Psoas muscle (tissue), 8 donors: ENCODE results near the gene CFAP65. TPM values are rescaled to one million over a fixed set of nuclear protein-coding genes. Genes with fewer than 3 reads are reported as not detected.

Source experiments
- ATAC-seq, 4 donors: fragments of 200-7000 bp; cut with Tn5 transposase; one replicate each; pipeline ENCODE4 v1.9.1; 2020; ENCODE audit warnings: moderate library complexity in 3 of 4, mild to moderate bottlenecking in 2 of 4
- DNase-seq, 2 donors: peaks; one replicate each; pipeline ENCODE4 v3.0.0-alpha.2; 2020
- H3K27ac ChIP-seq: fragments of 200-600 bp; one replicate; pipeline ENCODE4 v1.8.0; 2022
- H3K27me3 ChIP-seq, 3 donors: fragments of 200-600 bp in 1 of 3; one replicate each; pipeline versions ENCODE4 v1.6.1 to v1.8.0; 2013 to 2022; ENCODE audit warnings: low read length in 2 of 3, mild to moderate bottlenecking in 2 of 3, moderate library complexity in 1 of 3; ENCODE audit not compliant: insufficient read depth in 3 of 3
- H3K36me3 ChIP-seq, 2 donors: fragments of 200-600 bp in 1 of 2; one replicate each; pipeline versions ENCODE4 v1.6.1 to v1.8.0; 2013 to 2022; ENCODE audit warnings: low read depth in 1 of 2, mild to moderate bottlenecking in 1 of 2, moderate library complexity in 1 of 2; ENCODE audit not compliant: insufficient read depth in 1 of 2
- H3K4me1 ChIP-seq: fragments of 200-600 bp; one replicate; pipeline ENCODE4 v1.8.0; 2022
- H3K4me3 ChIP-seq: fragments of 200-600 bp; one replicate; pipeline ENCODE4 v1.8.0; 2022; ENCODE audit warnings: mild to moderate bottlenecking
- H3K9me3 ChIP-seq: fragments of 200-600 bp; one replicate; pipeline ENCODE4 v1.8.0; 2022
- WGBS, 3 donors: extraction: QIAGEN DNeasy Blood & Tissue Kit; methylation state at CpG; one replicate each; pipeline versions ENCODE4 v1.1.6 to v1.1.7; 2013; 5-methylcytosine and 5-hydroxymethylcytosine counted together
- intact Hi-C, 2 donors: fragments of 100-400 bp; cut with DNase I; formaldehyde crosslinking; loops; one replicate each; pipeline versions ENCODE4 v1.11.0 to v1.14.2; 2022
- polyA plus RNA-seq, 3 donors: library from polyadenylated mRNA; stranded (reverse); fragments of 200-250 nt; gene quantifications; one replicate each; pipeline ENCODE4 v1.2.3, GENCODE V29; 2013
- total RNA-seq, 4 donors: library from RNA; stranded (reverse); fragmentation: NEBNext Ultra II Directional in 2 of 4; extraction: Animal tissue kit (Norgen Biotek cat#: 25700) in 2 of 4; gene quantifications; one replicate each; pipeline versions ENCODE4 v1.2.1 to v1.2.4, GENCODE V29; 2021 to 2023
- TF ChIP-seq, protein P1 (sequence below): fragments of 200-600 bp; IDR thresholded peaks from one replicate; pipeline ENCODE4 v1.8.0; 2022; ENCODE audit warnings: antibody characterized with exemption
- donor health status: healthy with polysubstance abuse.
- donor health status: DM: no; HTN: no; CAD: no; lungs with moderate emphysema.
- donor health status: Bipolar disorder and iron deficiency.
- donor health status: healthy.
- donor health status: DM: yes; HTN: yes; CAD: no.
- donor health status: DM: no; HTN: no; CAD: no.
- donor health status: DM: no; HTN: no; CAD: no.
- donor health status: DM: yes; HTN: yes; CAD: no.

CFAP65 gene
- total and polyA plus RNA-seq, 7 donors: not detected

- H3K4me3 ChIP-seq: no peak overlapping the region
- intact Hi-C loops: loop anchor here in 1 of 2 donors (5.0 kb wide), 1 partner anchor 126 kb away; no protein-coding TSS in a partner anchor
- WGBS, 3 donors: 81 to 85% (median 82%) methylated on average over 18 of the region's 18 CpGs
- no peaks in the 10 kb centered on the region for H3K9me3 ChIP-seq
- DNase-seq (peak in 1 of 2 donors; percentile 5), ATAC-seq (no peak)
- no peaks in the 10 kb centered on the region for H3K4me1 ChIP-seq
- H3K27ac ChIP-seq: no peak overlapping the region
- H3K36me3 ChIP-seq: no peaks in the 10 kb centered on the region
- TF ChIP-seq, protein P1, sequence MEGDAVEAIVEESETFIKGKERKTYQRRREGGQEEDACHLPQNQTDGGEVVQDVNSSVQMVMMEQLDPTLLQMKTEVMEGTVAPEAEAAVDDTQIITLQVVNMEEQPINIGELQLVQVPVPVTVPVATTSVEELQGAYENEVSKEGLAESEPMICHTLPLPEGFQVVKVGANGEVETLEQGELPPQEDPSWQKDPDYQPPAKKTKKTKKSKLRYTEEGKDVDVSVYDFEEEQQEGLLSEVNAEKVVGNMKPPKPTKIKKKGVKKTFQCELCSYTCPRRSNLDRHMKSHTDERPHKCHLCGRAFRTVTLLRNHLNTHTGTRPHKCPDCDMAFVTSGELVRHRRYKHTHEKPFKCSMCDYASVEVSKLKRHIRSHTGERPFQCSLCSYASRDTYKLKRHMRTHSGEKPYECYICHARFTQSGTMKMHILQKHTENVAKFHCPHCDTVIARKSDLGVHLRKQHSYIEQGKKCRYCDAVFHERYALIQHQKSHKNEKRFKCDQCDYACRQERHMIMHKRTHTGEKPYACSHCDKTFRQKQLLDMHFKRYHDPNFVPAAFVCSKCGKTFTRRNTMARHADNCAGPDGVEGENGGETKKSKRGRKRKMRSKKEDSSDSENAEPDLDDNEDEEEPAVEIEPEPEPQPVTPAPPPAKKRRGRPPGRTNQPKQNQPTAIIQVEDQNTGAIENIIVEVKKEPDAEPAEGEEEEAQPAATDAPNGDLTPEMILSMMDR: no peak
- peaks cover 0 to 9% (median 0%) of the 10 kb centered on the region in 3 donors for H3K27me3 ChIP-seq
Observed at GRCh38 chr2:219025637-219026585, 15.4 kb downstream of the CFAP65 start.

- WGBS, 3 donors: 77 to 82% (median 79%) methylated on average over 10 to 11 of the region's 11 CpGs
- Histone ChIP-seq H3K9me3 (no peaks in the 10 kb centered on the region), H3K4me1 (no peaks in the 10 kb centered on the region), H3K4me3 (no peak overlapping the region), H3K27me3 (no peaks in the 10 kb centered on the region), H3K27ac (no peak overlapping the region), H3K36me3 (no peaks in the 10 kb centered on the region)
- DNase-seq (peak in 1 of 2 donors; percentile 18), ATAC-seq (no peak)
- intact Hi-C loops: no loop called here
- TF ChIP-seq, protein P1: no peak
Observed at GRCh38 chr2:219024059-219024458, 17.3 kb downstream of the CFAP65 start.

DNA sequence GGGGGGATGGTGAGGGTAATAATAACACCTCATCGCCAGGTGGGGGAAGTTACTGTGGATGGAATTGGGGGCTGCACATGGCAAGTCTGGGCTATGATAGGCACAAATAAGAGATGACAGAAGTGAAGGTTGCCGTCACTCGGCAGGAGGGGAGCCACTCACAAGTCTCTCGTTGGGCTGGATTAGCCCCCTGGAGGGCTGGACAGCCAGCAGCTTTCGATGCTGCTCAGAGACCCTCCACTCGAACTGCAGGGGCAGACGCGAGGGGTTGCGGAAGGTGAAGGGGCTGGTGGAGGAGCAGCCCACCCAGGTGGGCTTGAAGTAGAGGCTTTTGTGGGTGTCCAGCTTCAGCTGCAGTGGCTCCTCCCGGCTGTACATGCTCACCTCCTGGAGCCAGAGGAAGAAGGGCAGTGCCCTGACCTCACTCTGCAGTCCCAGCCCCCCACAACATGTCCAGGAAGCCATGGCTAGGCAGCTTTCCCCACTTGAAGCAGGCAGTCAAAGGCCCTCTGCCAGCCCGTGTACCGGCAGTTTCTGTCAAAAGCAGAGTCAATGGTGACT lies 18.2 kb downstream of the CFAP65 start:
- no peak for ATAC-seq
- Histone ChIP-seq H3K9me3 (no peaks in the 10 kb centered on the region), H3K4me3 (no peak overlapping the region), H3K4me1 (no peaks in the 10 kb centered on the region), H3K27me3 (no peaks in the 10 kb centered on the region), H3K27ac (no peak overlapping the region), H3K36me3 (no peaks in the 10 kb centered on the region)
- intact Hi-C loops: no loop called here
- 80 to 83% (median 82%) methylated on average over 12 of the region's 12 CpGs for WGBS, 3 donors
- TF ChIP-seq, protein P1: no peak
- peak in 1 of 2 donors; percentile 19 for DNase-seq

DNA sequence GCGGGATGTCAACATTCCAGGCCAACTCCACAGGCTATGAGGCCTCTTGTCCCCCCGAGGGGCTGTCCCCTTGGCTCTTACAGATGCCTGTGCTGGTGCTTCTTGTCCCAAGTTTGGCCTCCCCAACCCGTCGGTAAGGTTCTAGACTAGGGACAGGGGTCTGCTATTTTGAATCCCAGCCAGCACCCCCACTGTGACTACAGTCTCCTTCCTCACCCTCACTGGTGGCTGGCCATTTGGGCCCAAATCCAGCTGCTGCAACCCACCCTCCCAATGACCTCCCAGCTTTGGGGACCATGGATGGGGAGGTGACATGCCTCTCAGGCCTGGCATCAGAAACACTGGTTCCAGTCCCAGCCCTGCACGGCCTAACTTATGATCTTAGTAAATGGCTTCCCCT lies 18.7 kb downstream of the CFAP65 start:
- TF ChIP-seq, protein P1: no peak
- WGBS, 3 donors: 82 to 91% (median 90%) methylated on average over 5 of the region's 5 CpGs
- Histone ChIP-seq H3K27me3 (no peaks in the 10 kb centered on the region), H3K27ac (no peak overlapping the region), H3K36me3 (no peaks in the 10 kb centered on the region), H3K9me3 (no peaks in the 10 kb centered on the region), H3K4me3 (no peak overlapping the region), H3K4me1 (no peaks in the 10 kb centered on the region)
- intact Hi-C loops: no loop called here
- DNase-seq (peak in 1 of 2 donors; percentile 22), ATAC-seq (no peak)
